Lower lobe of right lung (tissue), 2 donors: Measurements from ENCODE around the gene UVSSA. TPM values are rescaled to one million over a fixed set of nuclear protein-coding genes. Genes with fewer than 3 reads are reported as not detected.

ENCODE experiments used
- ATAC-seq, 2 donors: fragments of 200-7000 bp; cut with Tn5 transposase; one replicate each; pipeline ENCODE4 v1.9.1; 2020 to 2022; ENCODE audit warnings: mild to moderate bottlenecking in 2 of 2, moderate library complexity in 2 of 2
- DNase-seq: peaks from one replicate; pipeline ENCODE4 v3.0.0-alpha.2; 2020
- H3K27ac ChIP-seq: fragments of 200-600 bp; one replicate; pipeline ENCODE4 v1.8.0; 2022
- H3K27me3 ChIP-seq: fragments of 200-600 bp; one replicate; pipeline ENCODE4 v1.8.0; 2022; ENCODE audit warnings: low read depth
- H3K36me3 ChIP-seq: fragments of 200-600 bp; one replicate; pipeline ENCODE4 v1.8.0; 2022; ENCODE audit warnings: mild to moderate bottlenecking
- H3K4me1 ChIP-seq: fragments of 200-600 bp; one replicate; pipeline ENCODE4 v1.8.0; 2022
- H3K4me3 ChIP-seq: fragments of 200-600 bp; one replicate; pipeline ENCODE4 v1.8.0; 2022; ENCODE audit warnings: mild to moderate bottlenecking
- H3K9me3 ChIP-seq: fragments of 200-600 bp; one replicate; pipeline ENCODE4 v1.8.0; 2022
- intact Hi-C: fragments of 100-400 bp; cut with DNase I; formaldehyde crosslinking; loops from one replicate; pipeline ENCODE4 v1.11.0; 2022
- total RNA-seq: library from RNA; stranded (reverse); fragmentation: NEBNext Ultra II Directional; extraction: Animal tissue kit (Norgen Biotek cat#: 25700); gene quantifications from one replicate; pipeline ENCODE4 v1.2.1, GENCODE V29; 2021
- TF ChIP-seq, protein P1 (sequence below): fragments of 200-600 bp; IDR thresholded peaks from one replicate; pipeline ENCODE4 v1.8.0; 2022; ENCODE audit warnings: antibody characterized with exemption, mild to moderate bottlenecking
- donor health status: DM: no; HTN: yes; CAD: no; lungs with severe emphysema.

The UVSSA gene
- total RNA-seq, 1 donor from 2014 or later = 27.9 TPM

- Histone ChIP-seq H3K9me3 (no peaks in the 10 kb centered on the region), H3K27me3 (no peaks in the 10 kb centered on the region), H3K36me3 (peaks cover 81% of the 10 kb centered on the region), H3K4me3 (no peak overlapping the region), H3K27ac (no peak overlapping the region), H3K4me1 (no peaks in the 10 kb centered on the region)
- ATAC-seq (no peak), DNase-seq (no peak)
- TF ChIP-seq, protein P1, sequence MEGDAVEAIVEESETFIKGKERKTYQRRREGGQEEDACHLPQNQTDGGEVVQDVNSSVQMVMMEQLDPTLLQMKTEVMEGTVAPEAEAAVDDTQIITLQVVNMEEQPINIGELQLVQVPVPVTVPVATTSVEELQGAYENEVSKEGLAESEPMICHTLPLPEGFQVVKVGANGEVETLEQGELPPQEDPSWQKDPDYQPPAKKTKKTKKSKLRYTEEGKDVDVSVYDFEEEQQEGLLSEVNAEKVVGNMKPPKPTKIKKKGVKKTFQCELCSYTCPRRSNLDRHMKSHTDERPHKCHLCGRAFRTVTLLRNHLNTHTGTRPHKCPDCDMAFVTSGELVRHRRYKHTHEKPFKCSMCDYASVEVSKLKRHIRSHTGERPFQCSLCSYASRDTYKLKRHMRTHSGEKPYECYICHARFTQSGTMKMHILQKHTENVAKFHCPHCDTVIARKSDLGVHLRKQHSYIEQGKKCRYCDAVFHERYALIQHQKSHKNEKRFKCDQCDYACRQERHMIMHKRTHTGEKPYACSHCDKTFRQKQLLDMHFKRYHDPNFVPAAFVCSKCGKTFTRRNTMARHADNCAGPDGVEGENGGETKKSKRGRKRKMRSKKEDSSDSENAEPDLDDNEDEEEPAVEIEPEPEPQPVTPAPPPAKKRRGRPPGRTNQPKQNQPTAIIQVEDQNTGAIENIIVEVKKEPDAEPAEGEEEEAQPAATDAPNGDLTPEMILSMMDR = no peak
- intact Hi-C loops = no loop called here
Measured at GRCh38 chr4:1358421-1359143, 11.6 kb downstream of the UVSSA start.

DNA sequence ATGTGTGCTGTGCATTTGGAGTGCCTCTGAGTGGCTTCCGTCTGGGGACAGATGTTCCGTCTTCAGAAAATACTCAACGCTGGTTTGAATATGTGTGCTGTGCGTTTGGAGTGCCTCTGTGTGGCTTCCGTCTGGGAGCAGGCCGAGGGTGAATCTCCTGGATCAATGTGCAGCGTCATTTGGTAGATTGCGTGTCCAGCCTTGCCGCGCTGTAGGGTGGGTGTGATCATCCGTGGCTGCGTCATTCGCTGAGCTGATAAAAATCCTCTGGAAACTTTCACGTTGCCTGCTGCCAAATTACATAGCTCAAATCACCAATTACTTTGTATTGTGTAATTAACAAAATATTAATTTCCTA, 12.1 kb downstream of the UVSSA start:
- Histone ChIP-seq H3K9me3 (no peaks in the 10 kb centered on the region), H3K36me3 (peaks cover 76% of the 10 kb centered on the region), H3K27me3 (no peaks in the 10 kb centered on the region), H3K4me1 (no peaks in the 10 kb centered on the region), H3K27ac (no peak overlapping the region), H3K4me3 (no peak overlapping the region)
- no peak for DNase-seq
- intact Hi-C loops = no loop called here
- TF ChIP-seq, protein P1 = no peak
- no peak for ATAC-seq

DNA sequence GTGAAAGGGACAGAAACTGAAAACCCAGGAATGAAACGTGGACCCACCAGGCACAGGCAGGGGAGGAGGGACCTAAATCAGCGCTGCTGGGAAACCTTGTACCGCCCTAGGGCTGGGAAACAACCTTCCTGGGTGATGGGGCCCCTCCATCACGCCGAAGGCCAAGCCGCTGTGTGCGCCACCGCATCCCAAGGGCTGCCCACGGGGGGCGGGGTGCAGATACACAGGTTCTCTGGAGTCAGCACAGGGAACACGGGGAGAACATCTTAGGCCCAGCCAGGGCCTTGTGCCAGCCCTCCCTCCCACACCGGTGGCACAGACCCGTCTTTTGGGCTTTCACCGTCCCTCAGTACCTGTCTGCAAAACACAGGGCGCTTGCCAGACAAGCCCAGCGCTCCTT, 13.0 kb downstream of the UVSSA start:
- no peak overlapping the region for H3K4me3 ChIP-seq
- DNase-seq = no peak

DNA sequence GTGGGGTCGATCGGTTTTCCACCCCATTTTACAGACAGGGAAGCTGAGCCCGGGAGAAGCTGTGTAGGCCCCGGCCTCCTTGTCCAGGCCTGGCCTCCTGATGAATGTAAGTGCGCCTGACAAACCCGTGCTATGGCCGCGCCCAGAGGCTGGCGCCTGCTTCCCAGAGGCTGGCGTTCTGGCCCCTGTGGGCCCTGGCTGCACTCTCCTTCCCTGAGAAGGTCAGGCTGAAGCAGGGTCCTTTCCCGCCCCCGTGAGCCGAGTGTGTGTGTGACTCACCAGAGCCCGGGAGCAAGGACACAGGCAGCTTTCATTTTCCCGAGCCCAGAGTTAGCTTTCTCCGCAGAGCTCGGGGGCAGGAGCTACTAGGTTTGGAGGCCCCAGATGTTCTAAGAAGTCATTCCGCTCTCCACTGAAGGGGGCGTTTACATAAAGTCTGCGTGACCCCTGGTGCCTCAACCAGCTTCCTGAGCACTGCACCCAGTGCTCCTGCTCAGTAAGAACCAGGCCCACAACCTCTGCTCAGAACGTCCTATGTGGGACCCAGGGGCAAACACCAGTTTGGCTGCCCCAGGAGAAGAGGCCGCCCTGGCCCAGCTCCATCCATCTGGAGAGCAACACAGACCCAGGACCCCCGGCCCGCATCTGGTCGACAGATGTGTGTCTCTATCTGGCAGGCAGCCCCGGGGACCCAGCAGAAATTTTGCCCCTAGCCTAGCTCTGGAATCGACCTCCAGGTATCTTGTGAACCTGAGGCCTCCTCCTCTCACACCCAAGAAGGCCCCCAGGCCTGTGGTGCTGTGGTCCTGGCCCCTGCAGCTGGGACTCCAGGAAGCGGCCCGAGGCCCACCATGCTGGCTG, 13.6 kb downstream of the UVSSA start:
- Histone ChIP-seq H3K27ac (no peak overlapping the region), H3K4me3 (no peak overlapping the region), H3K4me1 (peaks cover 11% of the 10 kb centered on the region), H3K27me3 (no peaks in the 10 kb centered on the region), H3K36me3 (peaks cover 60% of the 10 kb centered on the region), H3K9me3 (no peaks in the 10 kb centered on the region)
- TF ChIP-seq, protein P1 = no peak
- ATAC-seq (no peak), DNase-seq (no peak)
- intact Hi-C loops = no loop called here

More for the DNA sequence above, 13.0 kb downstream of the UVSSA start:
- no peaks in the 10 kb centered on the region for H3K9me3 ChIP-seq
- H3K27me3 ChIP-seq = no peaks in the 10 kb centered on the region
- ATAC-seq = no peak
- TF ChIP-seq, protein P1 = no peak
- peaks cover 67% of the 10 kb centered on the region for H3K36me3 ChIP-seq
- H3K4me1 ChIP-seq = peaks cover 4% of the 10 kb centered on the region
- no peak overlapping the region for H3K27ac ChIP-seq
- intact Hi-C loops = no loop called here

DNA sequence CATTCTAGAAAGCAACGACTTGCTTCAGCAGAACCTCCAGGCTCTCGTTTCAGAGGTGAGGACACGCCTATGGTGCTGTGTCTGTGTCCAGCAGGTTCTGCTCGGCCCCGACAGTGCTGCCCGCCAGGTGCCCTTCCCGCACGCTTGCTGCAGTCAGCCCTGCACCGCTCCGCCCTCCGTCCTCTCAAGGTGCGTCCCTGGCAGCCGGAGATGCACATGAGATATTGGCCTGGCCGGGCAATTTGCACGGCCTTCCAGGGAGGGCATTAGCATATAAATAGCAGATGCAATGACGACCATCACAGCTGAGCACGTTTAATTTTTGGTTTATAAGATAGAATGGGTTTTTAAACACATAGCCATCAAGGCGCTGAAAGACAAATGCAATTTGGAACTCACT, 14.4 kb downstream of the UVSSA start:
- TF ChIP-seq, protein P1 = no peak
- H3K27ac ChIP-seq = no peak overlapping the region
- H3K4me3 ChIP-seq = no peak overlapping the region
- no peaks in the 10 kb centered on the region for H3K9me3 ChIP-seq
- peaks cover 13% of the 10 kb centered on the region for H3K4me1 ChIP-seq
- intact Hi-C loops = no loop called here
- H3K27me3 ChIP-seq = no peaks in the 10 kb centered on the region
- ATAC-seq (no peak), DNase-seq (no peak)
- H3K36me3 ChIP-seq = peaks cover 61% of the 10 kb centered on the region
